Measurements from ENCODE around the gene MYB. TPM values are rescaled to one million over a fixed set of nuclear protein-coding genes. Genes with fewer than 3 reads are reported as not detected.
A peak's percentile ranks its signal among the peaks of the same experiment; 100 is the strongest.
"Not testable (repeated sequence)": the region's sequence is repeated elsewhere in the genome, so short reads cannot be mapped to it uniquely, and the experiment has no call there.

The MYB gene
- total RNA-seq, 1 experiment from 2014 or later: 3.7 TPM

DNA sequence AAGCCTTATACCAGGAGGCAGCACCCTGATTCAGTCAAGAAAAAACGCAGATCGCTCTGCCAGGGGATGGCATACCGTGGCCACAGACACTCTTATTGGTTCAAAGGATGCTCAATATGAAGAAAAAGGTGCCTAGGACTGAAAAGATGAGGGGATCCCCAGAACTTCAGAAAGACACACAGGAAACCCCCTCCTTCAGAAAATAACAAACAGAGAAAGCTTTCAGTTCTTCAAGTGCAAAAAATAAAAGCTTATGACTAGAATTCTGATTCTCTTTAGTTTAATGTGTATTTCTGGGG is 17.7 kb upstream of the MYB start:
- POLR2A ChIA-PET: no interaction called here
- Histone ChIP-seq H3K9me3 (ENCODE audit: control insufficient read depth in 1 of 2, insufficient read depth in 1 of 2, low read depth in 1 of 2, low read length in 2 of 2) (no peaks in the 10 kb centered on the region), H3K27me3 (ENCODE audit: insufficient read depth, low read length) (no peaks in the 10 kb centered on the region), H4K20me1 (ENCODE audit: insufficient read depth) (no peaks in the 10 kb centered on the region), H3K4me3 (replicated peaks in 1 of 2; ENCODE audit: low read depth in 1 of 2, low read length in 2 of 2) (no peak overlapping the region), H3K36me3 (ENCODE audit: control insufficient read depth in 1 of 2, insufficient read depth in 2 of 2, low read length in 2 of 2) (no peaks in the 10 kb centered on the region), H2AFZ (ENCODE audit: low read depth, low read length, poor library complexity, severe bottlenecking) (peak overlapping the region; percentile 73), H3K9ac (ENCODE audit: low read length) (no peak overlapping the region), H3K79me2 (ENCODE audit: insufficient read depth, low read length) (no peaks in the 10 kb centered on the region), H3K4me2 (ENCODE audit: low read length) (no peak overlapping the region), H3K9me2 (ENCODE audit: insufficient read depth) (no peaks in the 10 kb centered on the region), H3K27ac (ENCODE audit: low read depth, low read length) (no peak overlapping the region), H3K4me1 (ENCODE audit: control insufficient read depth in 1 of 2, insufficient read depth in 2 of 2, low read length in 2 of 2) (peaks cover 0 to 6% of the 10 kb centered on the region in 2 experiments; a peak in 2 of 4 replicates)
- no TSS peak for BruUV-seq (replicated peaks)
- intact Hi-C loops (cut with micrococcal nuclease): no loop called here
- ATAC-seq: no peak
- RAD21 ChIA-PET (ENCODE audit: low non-redundant PET in 1 of 2, low total read pairs in 2 of 2, uncharacterized antibody in 2 of 2, unreplicated experiment in 2 of 2): interaction anchor here in 1 of 2 experiments (0.6 kb wide), 1 partner anchor 93 kb away, joined by 4 read pairs; no protein-coding TSS in a partner anchor
- no peak for DNase-seq (ENCODE audit: low read depth, low spot score)
- no peak for TF ChIP-seq JUND (IDR thresholded peaks at IDR 0.05)
- no peak for TF ChIP-seq ZBTB33 (IDR thresholded peaks at IDR 0.05; ENCODE audit: extremely low read depth, insufficient replicate concordance, low read length)
- no peak for TF ChIP-seq EZH2 (IDR thresholded peaks at IDR 0.05)
- no peak for TF ChIP-seq YY1 (IDR thresholded peaks at IDR 0.05; ENCODE audit: extremely low read depth, insufficient replicate concordance, low read depth, low read length)
- no peak for TF ChIP-seq CTCF (IDR thresholded peaks at IDR 0.05 in 2 of 3, conservative IDR thresholded peaks at IDR 0.05 in 1 of 3; ENCODE audit: borderline replicate concordance in 1 of 3, insufficient read depth in 1 of 3, low read depth in 2 of 3, low read length in 2 of 3)
- no peak for TF ChIP-seq TCF7L2 (IDR thresholded peaks at IDR 0.05; ENCODE audit: borderline replicate concordance, extremely low read depth, insufficient read depth, insufficient read length)
- TF ChIP-seq SP1 (IDR thresholded peaks at IDR 0.05; ENCODE audit: low read depth): no peak
- no peak for TF ChIP-seq CBX3 (IDR thresholded peaks at IDR 0.05; ENCODE audit: low read depth)
- no peak for TF ChIP-seq FOSL1 (IDR thresholded peaks at IDR 0.05; ENCODE audit: low read depth)
- TF ChIP-seq SRF (IDR thresholded peaks at IDR 0.05; ENCODE audit: low read depth): no peak
- TF ChIP-seq ZNF274 (IDR thresholded peaks at IDR 0.05; ENCODE audit: low read depth, low read length): no peak
- no peak for TF ChIP-seq SIN3A (IDR thresholded peaks at IDR 0.05; ENCODE audit: low read depth)
- no peak for TF ChIP-seq ELF1 (IDR thresholded peaks at IDR 0.05; ENCODE audit: borderline replicate concordance, low read depth)
- TF ChIP-seq CEBPB (IDR thresholded peaks at IDR 0.05; ENCODE audit: low read depth): no peak
- CTCF ChIA-PET: interaction anchor here (0.6 to 2.3 kb wide), 2 partner anchors 18 to 1850 kb away, joined by 3 to 11 read pairs; partner anchors contain the start of gene MYB

- H3K4me2 ChIP-seq (ENCODE audit: low read length); H3K9ac ChIP-seq (ENCODE audit: low read length); POLR2A ChIA-PET; ATAC-seq; H3K4me3 ChIP-seq (replicated peaks in 1 of 2; ENCODE audit: low read depth in 1 of 2, low read length in 2 of 2); H3K36me3 ChIP-seq (ENCODE audit: control insufficient read depth in 1 of 2, insufficient read depth in 2 of 2, low read length in 2 of 2); DNase-seq (ENCODE audit: low read depth, low spot score); H3K27me3 ChIP-seq (ENCODE audit: insufficient read depth, low read length); H3K9me2 ChIP-seq (ENCODE audit: insufficient read depth); intact Hi-C loops (cut with micrococcal nuclease); H3K9me3 ChIP-seq (ENCODE audit: control insufficient read depth in 1 of 2, insufficient read depth in 1 of 2, low read depth in 1 of 2, low read length in 2 of 2); H2AFZ ChIP-seq (ENCODE audit: low read depth, low read length, poor library complexity, severe bottlenecking); H3K4me1 ChIP-seq (ENCODE audit: control insufficient read depth in 1 of 2, insufficient read depth in 2 of 2, low read length in 2 of 2); BruUV-seq (replicated peaks); H3K79me2 ChIP-seq (ENCODE audit: insufficient read depth, low read length); H4K20me1 ChIP-seq (ENCODE audit: insufficient read depth); CTCF ChIA-PET; RAD21 ChIA-PET (ENCODE audit: low non-redundant PET in 1 of 2, low total read pairs in 2 of 2, uncharacterized antibody in 2 of 2, unreplicated experiment in 2 of 2); H3K27ac ChIP-seq (ENCODE audit: low read depth, low read length): not testable (repeated sequence)
Measured at GRCh38 chr6:135164387-135164786, 16.7 kb upstream of the MYB start.
